ENCODE measurements around the gene CARHSP1.

DNA sequence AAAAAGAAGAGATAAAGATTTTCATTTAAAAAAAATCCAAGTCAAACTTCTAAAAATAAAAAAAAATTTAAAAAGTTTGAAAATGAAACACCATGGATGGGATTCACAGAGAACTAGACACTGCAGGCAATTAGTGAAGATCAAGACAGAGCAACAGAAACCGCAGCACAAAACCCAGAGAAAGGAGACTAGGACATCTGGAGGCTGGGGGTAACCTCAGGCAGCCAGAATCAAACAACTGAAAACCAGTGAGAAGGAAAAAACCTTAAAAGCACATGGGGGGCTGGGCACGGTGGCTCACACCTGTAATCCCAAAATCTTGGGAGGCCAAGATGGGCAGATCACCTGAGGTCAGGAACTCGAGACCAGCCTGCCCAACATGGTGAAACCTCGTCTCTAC, 44.0 kb upstream of the CARHSP1 start:
- TF ChIP-seq EZH2 (IDR thresholded peaks at IDR 0.05; ENCODE audit: insufficient read depth, poor library complexity, severe bottlenecking) (no peak), EZH2phosphoT487 (IDR thresholded peaks at IDR 0.05; ENCODE audit: insufficient read depth, low read depth) (no peak)
